Hematopoietic multipotent progenitor cell treated with erythropoietin and hydrocortisone succinate and interleukin-3 and kit ligand, for 4 days (in vitro differentiated cells): ENCODE results near the gene ARID2.

Experiments used
- DNase-seq: peaks from one replicate; pipeline ENCODE4 v3.0.0-alpha.2; 2015

Gene ARID2, protein sequence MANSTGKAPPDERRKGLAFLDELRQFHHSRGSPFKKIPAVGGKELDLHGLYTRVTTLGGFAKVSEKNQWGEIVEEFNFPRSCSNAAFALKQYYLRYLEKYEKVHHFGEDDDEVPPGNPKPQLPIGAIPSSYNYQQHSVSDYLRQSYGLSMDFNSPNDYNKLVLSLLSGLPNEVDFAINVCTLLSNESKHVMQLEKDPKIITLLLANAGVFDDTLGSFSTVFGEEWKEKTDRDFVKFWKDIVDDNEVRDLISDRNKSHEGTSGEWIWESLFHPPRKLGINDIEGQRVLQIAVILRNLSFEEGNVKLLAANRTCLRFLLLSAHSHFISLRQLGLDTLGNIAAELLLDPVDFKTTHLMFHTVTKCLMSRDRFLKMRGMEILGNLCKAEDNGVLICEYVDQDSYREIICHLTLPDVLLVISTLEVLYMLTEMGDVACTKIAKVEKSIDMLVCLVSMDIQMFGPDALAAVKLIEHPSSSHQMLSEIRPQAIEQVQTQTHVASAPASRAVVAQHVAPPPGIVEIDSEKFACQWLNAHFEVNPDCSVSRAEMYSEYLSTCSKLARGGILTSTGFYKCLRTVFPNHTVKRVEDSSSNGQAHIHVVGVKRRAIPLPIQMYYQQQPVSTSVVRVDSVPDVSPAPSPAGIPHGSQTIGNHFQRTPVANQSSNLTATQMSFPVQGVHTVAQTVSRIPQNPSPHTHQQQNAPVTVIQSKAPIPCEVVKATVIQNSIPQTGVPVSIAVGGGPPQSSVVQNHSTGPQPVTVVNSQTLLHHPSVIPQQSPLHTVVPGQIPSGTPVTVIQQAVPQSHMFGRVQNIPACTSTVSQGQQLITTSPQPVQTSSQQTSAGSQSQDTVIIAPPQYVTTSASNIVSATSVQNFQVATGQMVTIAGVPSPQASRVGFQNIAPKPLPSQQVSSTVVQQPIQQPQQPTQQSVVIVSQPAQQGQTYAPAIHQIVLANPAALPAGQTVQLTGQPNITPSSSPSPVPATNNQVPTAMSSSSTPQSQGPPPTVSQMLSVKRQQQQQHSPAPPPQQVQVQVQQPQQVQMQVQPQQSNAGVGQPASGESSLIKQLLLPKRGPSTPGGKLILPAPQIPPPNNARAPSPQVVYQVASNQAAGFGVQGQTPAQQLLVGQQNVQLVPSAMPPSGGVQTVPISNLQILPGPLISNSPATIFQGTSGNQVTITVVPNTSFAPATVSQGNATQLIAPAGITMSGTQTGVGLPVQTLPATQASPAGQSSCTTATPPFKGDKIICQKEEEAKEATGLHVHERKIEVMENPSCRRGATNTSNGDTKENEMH (N-terminal part only)

GRCh38 chr12:45729233-45730083 lies at the start of gene ARID2:
Gene ARID2 (plus strand): TSS chr12:45729706. CDS start chr12:45729837, 131 bp downstream.
- DNase-seq, result peak; percentile 89

- DNase-seq, result no peak
These were observed 49.1 kb upstream of the ARID2 start for GRCh38 chr12:45680362-45680761.

GRCh38 chr12:45681465-45681864 lies 48.0 kb upstream of the ARID2 start:
- no peak for DNase-seq

DNA sequence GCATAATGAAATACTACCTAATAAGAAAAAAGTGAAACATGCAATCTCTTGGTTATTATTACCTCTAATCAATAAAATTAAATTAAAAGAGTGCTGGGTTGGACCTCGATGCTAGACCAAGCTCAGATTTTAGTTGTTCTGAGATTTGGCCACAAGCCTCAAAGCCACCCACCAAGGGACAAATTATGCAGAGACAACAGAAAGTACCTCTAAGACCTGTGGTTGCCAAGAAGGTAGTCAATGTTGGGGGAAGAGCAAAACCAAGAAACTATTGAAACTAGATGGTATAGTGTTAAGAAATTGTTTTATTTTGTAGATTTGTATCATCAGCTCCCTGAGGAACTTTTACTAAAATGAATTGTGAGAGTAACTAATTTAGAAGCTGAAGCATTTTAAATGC lies 43.8 kb upstream of the ARID2 start:
- no peak for DNase-seq

DNA sequence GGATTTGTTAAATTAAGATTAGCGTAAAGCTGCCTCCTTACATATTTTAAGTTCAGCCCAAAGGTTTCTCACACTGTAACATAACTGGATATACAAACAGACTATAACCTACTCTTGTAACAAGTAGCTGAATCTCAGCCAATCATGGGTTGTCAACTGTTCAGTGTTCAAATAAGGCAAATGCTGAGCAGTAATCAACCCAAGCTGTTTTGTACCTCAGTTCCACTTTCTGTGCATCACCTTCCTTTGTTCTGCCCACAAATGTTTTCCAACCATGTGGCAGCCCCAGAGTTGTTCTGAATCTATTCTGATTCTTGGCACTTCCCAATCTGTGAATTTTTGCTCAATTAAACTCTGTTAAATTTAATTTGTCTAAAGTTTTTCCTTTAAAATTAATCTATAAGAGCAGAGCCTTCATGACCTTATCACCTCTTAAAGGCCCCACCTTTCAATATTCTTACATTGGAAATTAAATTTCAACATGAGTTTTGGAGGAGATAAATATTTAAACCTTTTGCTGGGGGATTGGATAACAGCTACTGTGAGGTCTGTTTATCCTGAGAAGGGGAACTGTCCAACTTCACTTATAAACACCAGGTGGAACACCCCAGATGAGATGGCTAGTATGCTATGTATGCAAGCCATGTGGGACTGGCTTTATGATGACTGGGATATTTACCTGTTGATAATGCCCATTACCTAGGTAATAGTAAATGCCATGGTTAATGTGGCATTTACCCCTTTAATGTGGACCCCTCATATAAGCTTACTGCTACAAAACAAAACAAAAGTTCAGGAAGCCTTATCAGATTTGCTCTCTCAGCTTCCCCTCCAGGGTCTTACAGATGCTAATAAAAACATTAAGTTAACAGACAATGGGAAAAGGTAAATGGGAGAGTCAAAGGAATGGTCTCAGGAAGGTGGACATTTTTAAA lies 42.2 kb upstream of the ARID2 start:
- peak; percentile 40 for DNase-seq

DNA sequence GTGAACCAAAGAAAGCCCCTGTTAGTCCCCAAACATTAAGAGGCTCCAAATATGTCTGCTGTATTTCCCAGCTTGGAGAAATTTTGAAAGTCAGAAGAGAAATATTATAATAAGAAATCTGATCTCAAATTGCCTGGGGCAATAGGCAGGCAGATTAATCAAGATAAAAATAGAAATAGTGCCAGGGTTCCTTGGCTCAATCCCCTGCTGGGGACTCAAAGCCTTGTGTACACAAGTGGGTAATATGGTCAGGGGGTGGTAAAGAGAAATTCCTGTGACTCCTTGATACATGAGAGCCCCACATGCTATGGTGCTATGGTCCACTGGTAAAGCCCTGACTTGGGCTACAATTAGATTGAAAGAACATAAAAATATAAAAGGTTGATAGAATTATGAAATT lies 41.3 kb upstream of the ARID2 start:
- DNase-seq, result no peak

DNA sequence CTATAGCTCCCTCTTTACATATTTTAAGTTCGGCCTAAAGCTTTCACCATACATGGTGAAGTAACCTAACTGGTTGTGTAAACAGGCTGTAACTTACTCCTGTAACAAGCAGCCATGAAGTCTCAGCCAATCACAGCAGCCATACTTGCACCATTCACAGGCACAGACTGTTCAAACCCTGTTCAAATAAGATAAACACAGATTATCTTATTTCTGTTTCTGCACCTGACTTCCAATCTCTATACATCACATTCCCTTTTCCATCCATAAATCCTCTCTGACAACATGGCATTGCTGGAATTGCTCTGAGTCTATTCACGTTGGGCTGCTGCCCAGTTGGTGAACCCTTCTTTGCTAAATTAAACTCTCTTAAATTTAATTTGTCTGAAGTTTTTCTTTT lies 34.5 kb upstream of the ARID2 start:
- no peak for DNase-seq

GRCh38 chr12:45695606-45696005 lies 33.9 kb upstream of the ARID2 start:
- no peak for DNase-seq

GRCh38 chr12:45696049-45696448 lies 33.5 kb upstream of the ARID2 start:
- no peak for DNase-seq

DNA sequence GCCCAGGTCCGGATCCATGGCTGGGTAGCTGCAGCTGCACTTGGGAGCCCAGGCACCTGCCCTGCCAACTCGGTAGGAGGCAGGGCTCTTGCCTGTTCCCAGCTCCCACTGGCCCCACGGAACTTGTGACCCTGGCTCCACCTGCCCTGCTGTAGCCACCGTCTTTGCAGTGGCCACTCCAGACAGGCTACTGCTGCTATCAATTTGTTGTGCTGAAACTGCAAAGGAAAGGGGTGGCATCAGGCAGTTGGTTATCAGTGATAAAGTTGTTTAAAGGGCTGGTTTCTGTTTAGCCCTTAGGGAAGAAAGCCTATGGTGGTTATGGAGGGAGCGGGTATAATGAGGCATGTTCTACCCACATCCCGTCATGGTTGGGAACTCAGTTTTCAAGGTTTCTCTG lies 32.1 kb upstream of the ARID2 start:
- DNase-seq, result peak; percentile 58

- DNase-seq, result peak; percentile 25
These were observed 28.2 kb upstream of the ARID2 start for GRCh38 chr12:45701296-45701695.

DNA sequence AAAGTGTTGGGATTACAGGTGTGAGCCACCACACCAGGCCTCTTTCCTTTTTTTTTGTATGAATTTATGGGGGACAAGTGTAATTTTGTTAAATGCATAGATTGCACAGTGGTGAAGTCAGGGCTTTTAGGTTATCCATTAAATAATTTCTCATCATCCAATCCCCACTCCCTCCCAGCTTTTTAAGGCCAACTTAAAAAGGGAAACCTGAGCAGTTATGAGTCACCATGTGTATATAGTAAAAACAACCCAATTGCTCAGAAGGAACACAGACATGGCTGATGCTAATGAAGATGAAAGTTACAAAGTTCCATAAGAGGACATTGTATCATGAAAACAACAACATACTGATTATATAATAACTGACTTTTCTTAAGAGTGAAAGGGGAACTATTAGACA lies 25.6 kb upstream of the ARID2 start:
- DNase-seq, result no peak

DNA sequence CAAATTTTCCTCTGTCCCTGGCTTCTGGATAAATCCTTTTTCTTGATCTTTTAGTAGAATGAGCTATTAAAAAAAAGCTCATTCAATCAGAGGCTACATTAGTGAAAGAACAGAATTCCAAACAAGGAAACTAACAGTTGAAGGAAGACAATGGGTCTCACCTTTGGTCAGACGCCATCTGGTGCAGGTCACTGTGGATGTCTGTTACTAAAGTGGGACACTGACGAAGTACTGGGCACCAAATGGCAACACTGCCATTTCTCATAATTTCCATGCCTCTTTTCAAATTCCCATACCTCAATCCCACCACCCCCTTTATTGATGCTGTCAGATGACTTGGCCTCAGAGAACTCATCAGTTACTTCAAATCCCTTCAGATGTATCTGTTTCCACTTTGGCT lies 24.5 kb upstream of the ARID2 start:
- no peak for DNase-seq

- DNase-seq, result no peak
These were observed 24.1 kb upstream of the ARID2 start for GRCh38 chr12:45705404-45705803.

GRCh38 chr12:45707241-45707857 lies 22.2 kb upstream of the ARID2 start:
- DNase-seq, result no peak

- no peak for DNase-seq
These were observed 21.1 kb upstream of the ARID2 start for GRCh38 chr12:45708363-45708762.

- DNase-seq, result no peak
These were observed 20.6 kb upstream of the ARID2 start for GRCh38 chr12:45708901-45709300.

DNA sequence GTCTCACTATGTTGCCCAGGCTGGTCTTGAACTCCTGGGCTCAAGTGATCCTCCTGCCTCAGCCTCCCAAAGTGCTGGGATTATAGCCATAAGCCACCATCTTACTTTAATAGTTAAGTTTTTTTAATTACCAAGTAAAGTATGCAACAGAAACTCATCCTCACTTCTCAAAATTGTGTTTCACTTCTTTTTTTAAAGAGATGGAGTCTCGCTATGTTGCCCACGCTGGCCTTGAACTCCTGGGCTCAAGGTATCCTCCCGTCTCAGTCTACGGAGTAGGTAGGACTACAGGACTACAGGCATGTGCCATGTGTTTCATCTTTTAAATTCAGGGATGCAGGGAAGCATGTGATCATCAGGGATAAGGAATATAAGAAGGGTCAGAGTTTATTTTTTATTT lies 17.2 kb upstream of the ARID2 start:
- DNase-seq, result no peak

GRCh38 chr12:45713078-45713477 lies 16.4 kb upstream of the ARID2 start:
- no peak for DNase-seq

DNA sequence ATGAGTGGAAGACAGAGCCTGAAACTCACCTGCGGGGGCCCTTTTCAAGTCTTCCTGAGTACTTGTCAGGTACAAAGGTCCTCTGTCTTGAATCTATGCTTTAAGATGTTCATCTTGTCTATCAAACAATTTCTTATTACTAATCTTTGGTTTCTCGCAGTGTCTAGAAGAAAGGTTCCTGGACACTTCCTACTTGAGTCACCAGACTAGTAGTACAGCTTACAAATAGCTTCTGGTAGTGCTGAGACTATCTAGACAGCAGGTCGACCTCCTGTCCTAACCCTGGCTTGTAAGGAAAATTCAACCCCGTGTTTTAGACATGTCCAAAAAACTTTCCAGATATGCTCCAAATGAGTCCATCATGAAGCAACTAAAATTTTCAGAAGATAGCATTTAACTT lies 11.2 kb upstream of the ARID2 start:
- DNase-seq, result no peak

DNA sequence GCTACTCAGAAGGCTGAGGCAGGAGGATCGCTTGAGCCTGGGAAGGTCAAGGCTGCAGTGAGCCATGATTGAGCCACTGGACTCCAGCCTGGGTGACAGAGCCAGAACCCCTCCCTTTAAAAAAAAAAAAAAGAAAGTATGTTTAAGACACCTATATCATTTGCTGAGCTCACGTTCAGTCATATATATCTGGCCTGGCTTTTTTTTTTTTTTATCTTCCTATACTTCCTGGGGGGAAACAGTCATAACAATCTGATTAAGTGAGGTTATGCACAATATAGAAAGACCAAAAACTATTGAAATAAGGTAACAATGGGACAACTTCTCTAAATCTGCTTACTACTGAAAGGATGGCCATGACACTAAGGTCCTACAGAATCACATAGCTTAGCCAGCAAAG lies 9.4 kb upstream of the ARID2 start:
- peak; percentile 43 for DNase-seq
